ENCODE data around the gene MEMO1.

- TF ChIP-seq, protein P1, sequence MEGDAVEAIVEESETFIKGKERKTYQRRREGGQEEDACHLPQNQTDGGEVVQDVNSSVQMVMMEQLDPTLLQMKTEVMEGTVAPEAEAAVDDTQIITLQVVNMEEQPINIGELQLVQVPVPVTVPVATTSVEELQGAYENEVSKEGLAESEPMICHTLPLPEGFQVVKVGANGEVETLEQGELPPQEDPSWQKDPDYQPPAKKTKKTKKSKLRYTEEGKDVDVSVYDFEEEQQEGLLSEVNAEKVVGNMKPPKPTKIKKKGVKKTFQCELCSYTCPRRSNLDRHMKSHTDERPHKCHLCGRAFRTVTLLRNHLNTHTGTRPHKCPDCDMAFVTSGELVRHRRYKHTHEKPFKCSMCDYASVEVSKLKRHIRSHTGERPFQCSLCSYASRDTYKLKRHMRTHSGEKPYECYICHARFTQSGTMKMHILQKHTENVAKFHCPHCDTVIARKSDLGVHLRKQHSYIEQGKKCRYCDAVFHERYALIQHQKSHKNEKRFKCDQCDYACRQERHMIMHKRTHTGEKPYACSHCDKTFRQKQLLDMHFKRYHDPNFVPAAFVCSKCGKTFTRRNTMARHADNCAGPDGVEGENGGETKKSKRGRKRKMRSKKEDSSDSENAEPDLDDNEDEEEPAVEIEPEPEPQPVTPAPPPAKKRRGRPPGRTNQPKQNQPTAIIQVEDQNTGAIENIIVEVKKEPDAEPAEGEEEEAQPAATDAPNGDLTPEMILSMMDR (optimal IDR thresholded peaks at IDR 0.05 in 1 of 3, IDR thresholded peaks at IDR 0.05 in 1 of 3, conservative IDR thresholded peaks at IDR 0.05 in 1 of 3; ENCODE audit: extremely low read depth in 1 of 3, insufficient read depth in 2 of 3, low read length in 3 of 3): no peak
- no peak for TF ChIP-seq EZH2 (IDR thresholded peaks at IDR 0.05; ENCODE audit: low read length)
Observed at GRCh38 chr2:31859959-31860358, 150.8 kb downstream of the MEMO1 start.

Data from keratinocyte (primary cell).